HL-60 (cell line): ENCODE data around the gene PTCHD4.

Experiments
- DNase-seq, 2 experiments: peaks; one replicate each; pipeline ENCODE4 v3.0.0-alpha.2; 2010 to 2020; ENCODE audit warnings: low read depth in 1 of 2, low spot score in 1 of 2
- H3K27ac ChIP-seq: fragments of 250-450 bp; sonication (Bioruptor Pico); replicated peaks from 2 replicates; pipeline ENCODE4 v1.5.1; 2020; ENCODE audit warnings: mild to moderate bottlenecking, moderate library complexity
- H3K27me3 ChIP-seq: fragments of 250-450 bp; sonication (Bioruptor Pico); 2 replicates; pipeline ENCODE4 v1.5.1; 2021; ENCODE audit warnings: mild to moderate bottlenecking, moderate library complexity; ENCODE audit not compliant: insufficient read depth, poor library complexity, severe bottlenecking
- H3K4me3 ChIP-seq: replicated peaks from 2 replicates; pipeline ENCODE4 v1.5.1; 2011; ENCODE audit warnings: mild to moderate bottlenecking, control low read depth, low read length; ENCODE audit not compliant: insufficient read depth
- GABPA ChIP-seq: IDR thresholded peaks from 2 replicates; pipeline ENCODE4 v1.6.1; 2012; ENCODE audit warnings: low read depth
- POLR2AphosphoS5 ChIP-seq: IDR thresholded peaks from 2 replicates; pipeline ENCODE4 v1.6.1; 2012; ENCODE audit warnings: low read depth
- REST ChIP-seq: IDR thresholded peaks from 2 replicates; pipeline ENCODE4 v1.6.1; 2012; ENCODE audit warnings: low read depth; ENCODE audit not compliant: insufficient replicate concordance
- SPI1 ChIP-seq: IDR thresholded peaks from 2 replicates; pipeline ENCODE4 v1.6.1; 2012; ENCODE audit warnings: low read depth, mild to moderate bottlenecking, borderline replicate concordance
- TF ChIP-seq, protein P1 (sequence below): IDR thresholded peaks from one replicate; pipeline ENCODE4 v1.5.1; 2011; ENCODE audit warnings: low read length, control low read depth, inconsistent platforms; ENCODE audit not compliant: insufficient read depth

The PTCHD4 gene

DNA sequence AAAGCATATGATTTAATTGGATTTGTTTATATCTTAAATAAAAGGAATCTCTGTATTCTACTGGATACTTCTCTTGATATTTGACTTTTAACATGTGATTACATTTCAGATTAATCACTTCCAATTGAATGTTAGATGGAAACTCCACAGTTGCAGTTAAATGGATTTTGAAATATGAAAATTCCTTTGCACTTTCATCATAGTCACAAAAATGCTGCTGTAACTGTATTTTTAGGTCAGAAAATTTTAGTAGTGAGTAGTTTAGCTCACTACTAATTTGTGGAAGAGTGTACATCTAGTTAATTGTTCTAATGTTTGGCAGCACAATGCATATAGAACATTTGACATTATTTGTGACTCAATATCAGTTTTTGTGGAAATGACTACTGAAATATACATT lies 26.8 kb downstream of the PTCHD4 start:
- TF ChIP-seq GABPA (no peak), REST (no peak), POLR2AphosphoS5 (no peak), SPI1 (no peak)
- TF ChIP-seq, protein P1, sequence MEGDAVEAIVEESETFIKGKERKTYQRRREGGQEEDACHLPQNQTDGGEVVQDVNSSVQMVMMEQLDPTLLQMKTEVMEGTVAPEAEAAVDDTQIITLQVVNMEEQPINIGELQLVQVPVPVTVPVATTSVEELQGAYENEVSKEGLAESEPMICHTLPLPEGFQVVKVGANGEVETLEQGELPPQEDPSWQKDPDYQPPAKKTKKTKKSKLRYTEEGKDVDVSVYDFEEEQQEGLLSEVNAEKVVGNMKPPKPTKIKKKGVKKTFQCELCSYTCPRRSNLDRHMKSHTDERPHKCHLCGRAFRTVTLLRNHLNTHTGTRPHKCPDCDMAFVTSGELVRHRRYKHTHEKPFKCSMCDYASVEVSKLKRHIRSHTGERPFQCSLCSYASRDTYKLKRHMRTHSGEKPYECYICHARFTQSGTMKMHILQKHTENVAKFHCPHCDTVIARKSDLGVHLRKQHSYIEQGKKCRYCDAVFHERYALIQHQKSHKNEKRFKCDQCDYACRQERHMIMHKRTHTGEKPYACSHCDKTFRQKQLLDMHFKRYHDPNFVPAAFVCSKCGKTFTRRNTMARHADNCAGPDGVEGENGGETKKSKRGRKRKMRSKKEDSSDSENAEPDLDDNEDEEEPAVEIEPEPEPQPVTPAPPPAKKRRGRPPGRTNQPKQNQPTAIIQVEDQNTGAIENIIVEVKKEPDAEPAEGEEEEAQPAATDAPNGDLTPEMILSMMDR, result no peak
- Histone ChIP-seq H3K27me3 (no peaks in the 10 kb centered on the region), H3K4me3 (no peak overlapping the region), H3K27ac (no peak overlapping the region)
- no peak for DNase-seq

- no peak for DNase-seq
- no peak for TF ChIP-seq GABPA
- no peak for TF ChIP-seq REST
- no peak for TF ChIP-seq SPI1
- TF ChIP-seq, protein P1, result no peak
- no peak for TF ChIP-seq POLR2AphosphoS5
- H3K4me3 ChIP-seq, result no peak overlapping the region
- no peaks in the 10 kb centered on the region for H3K27me3 ChIP-seq
- no peak overlapping the region for H3K27ac ChIP-seq
Measured at GRCh38 chr6:48080227-48081009, 30.6 kb downstream of the PTCHD4 start.

GRCh38 chr6:48078120-48078519 lies 32.9 kb downstream of the PTCHD4 start:
- Histone ChIP-seq H3K27me3 (no peaks in the 10 kb centered on the region), H3K27ac (no peak overlapping the region), H3K4me3 (no peak overlapping the region)
- TF ChIP-seq GABPA (no peak), POLR2AphosphoS5 (no peak), REST (no peak), SPI1 (no peak)
- TF ChIP-seq, protein P1, result no peak
- no peak for DNase-seq
